Activated CD8-positive, alpha-beta memory T cell treated with anti-CD3 and anti-CD28 coated beads, Interleukin-2, amount 50 U/mL, for 4 hours (primary cell): ENCODE measurements around the gene HIF3A.
"Not testable (repeated sequence)": the region's sequence is repeated elsewhere in the genome, so short reads cannot be mapped to it uniquely, and the experiment has no call there.

Experiments used
- DNase-seq: peaks from one replicate; pipeline ENCODE4 v3.0.0-alpha.2; 2020

HIF3A gene

DNA sequence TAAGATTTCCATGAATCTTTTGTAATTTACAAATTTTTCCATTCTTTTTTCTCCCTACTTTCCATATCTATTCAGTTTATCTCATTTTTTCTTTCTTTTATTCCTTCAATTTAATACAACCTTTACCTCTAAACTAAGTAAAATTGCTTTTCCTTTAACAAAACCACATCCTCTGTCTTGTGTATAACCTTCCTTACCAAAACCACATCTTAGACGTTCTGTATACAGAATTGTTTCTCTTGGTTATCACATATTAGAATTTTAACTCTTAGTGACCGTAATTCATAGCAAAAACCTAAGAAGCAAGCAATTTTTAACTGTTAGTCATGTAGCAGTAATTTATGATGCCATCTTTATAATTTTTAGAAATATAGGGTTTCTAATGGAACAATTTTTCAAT, 65.1 kb downstream of the HIF3A start:
- DNase-seq: no peak

GRCh38 chr19:46364359-46364758, 67.5 kb downstream of the HIF3A start:
- DNase-seq: no peak

- no peak for DNase-seq
These were observed 68.7 kb downstream of the HIF3A start for GRCh38 chr19:46365561-46365960.

GRCh38 chr19:46366620-46367292, 69.9 kb downstream of the HIF3A start:
- no peak for DNase-seq

DNA sequence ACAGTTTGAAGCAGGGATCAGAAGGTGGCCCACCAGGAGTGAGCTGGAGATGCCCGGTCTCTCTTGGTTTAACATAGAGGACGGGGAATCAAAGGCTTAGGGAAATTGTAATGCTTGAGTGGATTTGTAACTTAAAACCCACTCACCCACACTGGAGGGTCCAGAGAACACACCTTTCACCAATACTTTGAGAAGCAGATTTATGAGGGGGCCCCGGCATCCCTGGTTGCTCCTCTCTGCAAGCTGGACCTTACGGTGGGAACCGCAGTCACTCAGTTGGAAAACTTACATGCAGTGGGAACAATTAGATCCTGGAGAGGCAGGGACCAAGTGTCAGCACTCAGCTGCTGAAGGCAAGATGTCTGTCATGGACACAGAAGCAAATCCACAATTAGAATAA, 70.6 kb downstream of the HIF3A start:
- no peak for DNase-seq

- no peak for DNase-seq
These were observed 71.3 kb downstream of the HIF3A start for GRCh38 chr19:46368116-46368515.

- DNase-seq: no peak
These were observed 73.0 kb downstream of the HIF3A start for GRCh38 chr19:46369817-46370216.

GRCh38 chr19:46371371-46371901, 74.6 kb downstream of the HIF3A start:
- DNase-seq: no peak

- DNase-seq: no peak
These were observed 76.2 kb downstream of the HIF3A start for GRCh38 chr19:46372901-46373490.

- no peak for DNase-seq
These were observed 76.9 kb downstream of the HIF3A start for GRCh38 chr19:46373491-46374359.

GRCh38 chr19:46374536-46375475, 78.0 kb downstream of the HIF3A start:
- DNase-seq: no peak

DNA sequence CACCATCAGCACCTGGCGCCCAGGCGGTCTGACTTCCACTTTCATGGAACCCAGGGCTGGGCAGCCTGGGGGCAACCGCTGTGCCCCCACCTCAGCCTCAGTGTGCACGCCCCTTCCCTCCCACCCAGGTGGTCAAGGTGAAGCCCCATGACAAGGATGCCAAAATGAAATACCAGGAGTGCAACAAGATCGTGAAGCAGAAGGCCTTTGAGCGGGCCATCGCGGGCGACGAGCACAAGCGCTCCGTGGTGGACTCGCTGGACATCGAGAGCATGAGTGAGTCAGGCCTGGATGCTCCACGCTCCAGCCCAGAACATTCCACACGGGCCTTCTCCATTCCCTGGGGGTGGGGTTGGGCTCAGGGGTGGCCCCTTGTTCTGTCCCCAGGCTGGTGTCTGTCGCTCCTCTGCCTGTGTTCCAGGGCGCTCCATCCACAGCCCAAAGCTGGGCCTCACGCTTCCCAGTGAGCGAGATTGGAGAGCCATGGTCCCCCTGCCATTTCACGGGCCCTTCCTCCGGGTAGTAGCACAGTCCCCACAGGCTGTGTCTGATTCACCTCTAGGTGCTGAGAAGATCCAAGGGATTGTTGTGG, 78.7 kb downstream of the HIF3A start:
- DNase-seq: not testable (repeated sequence)

DNA sequence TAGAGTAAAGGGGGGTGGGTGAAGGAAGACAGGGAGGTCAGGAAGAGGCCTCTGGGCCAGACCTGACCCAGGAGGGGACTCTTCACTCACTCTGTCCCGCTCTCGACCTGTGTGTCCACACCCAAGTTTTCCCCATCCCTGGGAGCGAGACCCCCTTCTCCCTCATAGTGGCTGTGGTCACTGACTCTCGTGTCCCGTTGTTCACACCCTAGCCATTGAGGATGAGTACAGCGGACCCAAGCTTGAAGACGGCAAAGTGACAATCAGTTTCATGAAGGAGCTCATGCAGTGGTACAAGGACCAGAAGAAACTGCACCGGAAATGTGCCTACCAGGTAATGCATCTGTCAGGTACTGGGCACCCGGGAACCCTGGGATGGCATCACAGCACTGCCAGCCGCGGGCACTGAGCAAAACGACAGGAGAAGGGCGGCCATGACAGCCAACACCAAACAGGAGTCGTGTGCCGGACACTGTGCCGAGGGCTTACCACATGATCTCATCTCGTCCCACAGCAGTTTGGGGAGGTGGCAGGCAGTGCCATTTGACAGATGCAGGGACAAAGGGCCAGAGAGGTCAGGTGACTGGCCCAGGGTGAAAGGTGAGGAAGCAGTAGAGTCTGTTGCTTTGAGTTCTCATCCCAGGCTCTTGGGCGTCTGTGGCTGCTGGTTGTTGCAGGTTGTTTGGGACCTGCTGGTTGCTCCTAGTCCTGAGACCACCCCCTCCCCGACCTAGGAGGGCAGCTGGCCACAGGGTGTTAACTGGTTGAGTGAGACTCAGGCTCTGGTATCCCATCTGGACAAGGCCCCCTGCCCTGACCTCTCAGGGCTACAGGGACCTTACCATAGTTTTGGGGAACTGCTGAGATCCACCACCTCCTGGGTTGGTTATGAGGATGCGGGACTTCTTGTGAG, 79.7 kb downstream of the HIF3A start:
- no peak for DNase-seq

- DNase-seq: no peak
These were observed 81.4 kb downstream of the HIF3A start for GRCh38 chr19:46378268-46378667.

DNA sequence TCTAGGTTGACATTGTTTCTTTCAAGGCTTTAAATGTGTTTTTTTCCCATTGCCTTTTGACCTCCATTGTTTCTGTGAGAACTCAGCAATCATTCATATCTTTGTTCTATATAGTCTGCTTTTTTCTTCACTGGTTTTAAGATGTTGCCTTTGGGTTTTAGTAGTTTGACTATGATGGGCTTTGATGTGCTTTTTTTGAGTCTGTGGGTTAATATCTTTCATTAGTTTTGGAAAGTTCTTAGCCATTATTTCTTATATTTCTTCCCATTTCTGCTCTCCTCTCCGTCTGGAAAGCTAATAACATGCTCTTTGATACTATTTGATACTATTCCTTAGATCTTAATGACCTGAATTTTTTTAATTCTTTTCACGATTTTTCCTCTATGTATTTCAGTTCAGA, 83.8 kb downstream of the HIF3A start:
- no peak for DNase-seq

- no peak for DNase-seq
These were observed 84.5 kb downstream of the HIF3A start for GRCh38 chr19:46381346-46381745.

DNA sequence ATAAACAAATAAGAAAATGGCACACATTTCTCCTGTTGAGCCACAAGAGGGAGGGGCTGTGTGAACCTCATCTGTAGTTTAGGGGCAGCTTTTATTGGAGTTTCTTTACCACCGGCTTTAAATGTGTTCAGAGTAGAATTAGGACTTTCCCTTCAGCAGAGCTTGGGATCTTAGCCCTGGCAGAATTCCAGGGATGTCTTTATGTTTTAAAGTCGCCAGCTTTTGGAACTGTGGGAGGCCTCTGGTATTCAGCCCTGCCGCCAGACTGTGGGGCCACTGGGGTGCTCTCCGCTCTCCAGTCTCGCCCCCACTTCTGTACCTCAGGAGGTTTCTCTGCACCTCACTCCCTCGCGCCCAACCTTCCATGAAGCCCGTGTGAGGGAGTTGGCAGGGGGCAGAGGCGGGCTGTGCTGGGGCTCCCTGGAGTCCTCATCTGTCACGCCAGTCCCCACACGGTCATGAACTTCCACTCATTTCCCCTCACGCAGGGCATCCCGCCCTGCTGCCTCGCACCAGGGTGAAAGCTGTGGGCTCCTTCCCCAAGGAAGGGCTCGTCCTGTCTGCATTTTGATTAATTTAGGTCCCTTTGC, 85.0 kb downstream of the HIF3A start:
- no peak for DNase-seq

- no peak for DNase-seq
These were observed 86.5 kb downstream of the HIF3A start for GRCh38 chr19:46383171-46383815.

- no peak for DNase-seq
These were observed 87.0 kb downstream of the HIF3A start for GRCh38 chr19:46383846-46384245.

GRCh38 chr19:46384396-46384795, 87.6 kb downstream of the HIF3A start:
- DNase-seq: no peak
